Prostate gland (tissue), 2 donors: ENCODE data around the gene YTHDF1.
"Not testable (repeated sequence)": the region's sequence is repeated elsewhere in the genome, so short reads cannot be mapped to it uniquely, and the experiment has no call there.

Experiments
- POLR2A ChIP-seq: fragments of 450-650 bp; IDR thresholded peaks from one replicate; pipeline ENCODE4 v1.6.1; 2016; ENCODE audit warnings: antibody characterized with exemption, mild to moderate bottlenecking
- POLR2AphosphoS5 ChIP-seq: sonication (generic); formaldehyde crosslinking; IDR thresholded peaks from one replicate; pipeline ENCODE4 v1.6.1; 2017; ENCODE audit warnings: antibody characterized with exemption
- TF ChIP-seq, protein P1 (sequence below), 4 experiments: fragments of 200-600 bp in 2 of 4; fragments of 450-650 bp in 2 of 4; sonication (generic) in 2 of 4; IDR thresholded peaks; 1 replicate in 3 of 4; 2 replicates in 1 of 4; pipeline ENCODE4 v1.5.1; 2016 to 2019; ENCODE audit warnings: antibody characterized with exemption in 4 of 4, mild to moderate bottlenecking in 2 of 4, moderate library complexity in 2 of 4

DNA sequence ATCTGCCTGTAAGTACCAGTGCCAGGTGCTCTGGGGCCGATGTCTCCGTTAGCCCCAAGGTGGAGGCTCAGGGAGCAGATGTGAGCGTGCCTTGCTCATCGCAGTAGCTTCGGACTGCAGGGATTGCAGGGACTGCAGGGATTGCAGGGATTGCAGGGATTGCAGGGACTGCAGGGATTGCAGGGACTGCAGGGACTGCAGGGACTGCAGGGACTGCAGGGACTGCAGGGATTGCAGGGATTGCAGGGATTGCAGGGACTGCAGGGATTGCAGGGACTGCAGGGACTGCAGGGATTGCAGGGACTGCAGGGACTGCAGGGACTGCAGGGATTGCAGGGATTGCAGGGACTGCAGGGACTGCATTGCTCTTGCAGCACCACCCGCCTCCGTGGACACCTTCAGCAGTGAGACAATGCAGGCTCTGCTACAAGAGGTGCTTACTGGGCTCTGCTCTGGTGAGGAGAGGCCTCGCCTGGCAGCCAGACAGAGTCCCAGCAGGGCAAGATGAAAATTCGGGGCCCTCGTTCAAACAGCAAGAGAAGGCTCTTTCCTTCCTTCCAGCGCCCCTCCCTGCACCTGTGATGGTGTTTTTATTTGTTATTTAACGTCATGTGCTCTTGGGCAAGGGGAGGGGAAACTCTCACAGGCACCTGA is 5.6 kb upstream of the YTHDF1 start:
- TF ChIP-seq, protein P1, sequence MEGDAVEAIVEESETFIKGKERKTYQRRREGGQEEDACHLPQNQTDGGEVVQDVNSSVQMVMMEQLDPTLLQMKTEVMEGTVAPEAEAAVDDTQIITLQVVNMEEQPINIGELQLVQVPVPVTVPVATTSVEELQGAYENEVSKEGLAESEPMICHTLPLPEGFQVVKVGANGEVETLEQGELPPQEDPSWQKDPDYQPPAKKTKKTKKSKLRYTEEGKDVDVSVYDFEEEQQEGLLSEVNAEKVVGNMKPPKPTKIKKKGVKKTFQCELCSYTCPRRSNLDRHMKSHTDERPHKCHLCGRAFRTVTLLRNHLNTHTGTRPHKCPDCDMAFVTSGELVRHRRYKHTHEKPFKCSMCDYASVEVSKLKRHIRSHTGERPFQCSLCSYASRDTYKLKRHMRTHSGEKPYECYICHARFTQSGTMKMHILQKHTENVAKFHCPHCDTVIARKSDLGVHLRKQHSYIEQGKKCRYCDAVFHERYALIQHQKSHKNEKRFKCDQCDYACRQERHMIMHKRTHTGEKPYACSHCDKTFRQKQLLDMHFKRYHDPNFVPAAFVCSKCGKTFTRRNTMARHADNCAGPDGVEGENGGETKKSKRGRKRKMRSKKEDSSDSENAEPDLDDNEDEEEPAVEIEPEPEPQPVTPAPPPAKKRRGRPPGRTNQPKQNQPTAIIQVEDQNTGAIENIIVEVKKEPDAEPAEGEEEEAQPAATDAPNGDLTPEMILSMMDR (IDR thresholded peaks at IDR 0.05), result not testable (repeated sequence)
- not testable (repeated sequence) for TF ChIP-seq POLR2A, POLR2AphosphoS5
